WI38 (cell line): ENCODE data around the gene SDS.

ENCODE experiments used
- H3K4me3 ChIP-seq: 2 replicates; pipeline ENCODE4 v1.5.1; 2011; ENCODE audit warnings: low read depth, mild to moderate bottlenecking, control low read depth, low read length
- TF ChIP-seq, protein P1 (sequence below): IDR thresholded peaks from 2 replicates; pipeline ENCODE4 v1.5.1; 2012; ENCODE audit warnings: low read depth, mild to moderate bottlenecking, control low read depth, low read length

Gene SDS

DNA sequence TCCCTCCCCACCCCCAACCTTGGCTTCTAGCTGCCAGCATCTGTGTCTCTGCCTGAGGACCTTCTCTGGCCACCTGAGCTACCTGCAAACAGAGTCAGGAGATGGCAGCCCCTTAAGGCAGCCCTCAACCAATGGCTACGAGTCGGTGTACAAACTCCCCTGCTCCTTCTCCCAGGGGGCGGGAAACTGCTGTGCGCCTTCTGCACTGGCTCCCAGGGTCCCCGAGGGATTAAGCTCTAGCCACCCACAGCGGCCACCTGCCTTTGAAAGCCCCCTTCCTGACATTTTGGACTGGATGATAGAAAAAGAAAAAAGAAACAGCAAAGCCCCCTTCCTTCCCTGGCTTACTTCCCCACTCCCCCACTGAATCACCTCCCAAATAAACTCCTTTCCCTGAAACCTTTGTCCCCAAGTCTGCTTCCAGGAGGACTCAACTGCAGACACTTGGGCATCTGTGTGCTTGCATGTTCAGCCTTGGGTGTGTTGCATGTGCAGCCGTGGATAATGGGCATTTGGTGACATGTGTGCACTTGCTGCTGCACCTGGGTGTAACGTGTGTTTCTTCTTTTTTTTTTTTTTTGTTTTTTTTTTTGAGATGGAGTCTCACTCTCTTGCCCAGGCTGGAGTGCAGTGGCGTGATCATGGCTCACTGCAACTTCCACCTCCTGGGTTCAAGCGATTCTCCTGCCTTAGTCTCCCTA, 6.0 kb downstream of the SDS start:
- TF ChIP-seq, protein P1, sequence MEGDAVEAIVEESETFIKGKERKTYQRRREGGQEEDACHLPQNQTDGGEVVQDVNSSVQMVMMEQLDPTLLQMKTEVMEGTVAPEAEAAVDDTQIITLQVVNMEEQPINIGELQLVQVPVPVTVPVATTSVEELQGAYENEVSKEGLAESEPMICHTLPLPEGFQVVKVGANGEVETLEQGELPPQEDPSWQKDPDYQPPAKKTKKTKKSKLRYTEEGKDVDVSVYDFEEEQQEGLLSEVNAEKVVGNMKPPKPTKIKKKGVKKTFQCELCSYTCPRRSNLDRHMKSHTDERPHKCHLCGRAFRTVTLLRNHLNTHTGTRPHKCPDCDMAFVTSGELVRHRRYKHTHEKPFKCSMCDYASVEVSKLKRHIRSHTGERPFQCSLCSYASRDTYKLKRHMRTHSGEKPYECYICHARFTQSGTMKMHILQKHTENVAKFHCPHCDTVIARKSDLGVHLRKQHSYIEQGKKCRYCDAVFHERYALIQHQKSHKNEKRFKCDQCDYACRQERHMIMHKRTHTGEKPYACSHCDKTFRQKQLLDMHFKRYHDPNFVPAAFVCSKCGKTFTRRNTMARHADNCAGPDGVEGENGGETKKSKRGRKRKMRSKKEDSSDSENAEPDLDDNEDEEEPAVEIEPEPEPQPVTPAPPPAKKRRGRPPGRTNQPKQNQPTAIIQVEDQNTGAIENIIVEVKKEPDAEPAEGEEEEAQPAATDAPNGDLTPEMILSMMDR = no peak
- H3K4me3 ChIP-seq = no peak overlapping the region

DNA sequence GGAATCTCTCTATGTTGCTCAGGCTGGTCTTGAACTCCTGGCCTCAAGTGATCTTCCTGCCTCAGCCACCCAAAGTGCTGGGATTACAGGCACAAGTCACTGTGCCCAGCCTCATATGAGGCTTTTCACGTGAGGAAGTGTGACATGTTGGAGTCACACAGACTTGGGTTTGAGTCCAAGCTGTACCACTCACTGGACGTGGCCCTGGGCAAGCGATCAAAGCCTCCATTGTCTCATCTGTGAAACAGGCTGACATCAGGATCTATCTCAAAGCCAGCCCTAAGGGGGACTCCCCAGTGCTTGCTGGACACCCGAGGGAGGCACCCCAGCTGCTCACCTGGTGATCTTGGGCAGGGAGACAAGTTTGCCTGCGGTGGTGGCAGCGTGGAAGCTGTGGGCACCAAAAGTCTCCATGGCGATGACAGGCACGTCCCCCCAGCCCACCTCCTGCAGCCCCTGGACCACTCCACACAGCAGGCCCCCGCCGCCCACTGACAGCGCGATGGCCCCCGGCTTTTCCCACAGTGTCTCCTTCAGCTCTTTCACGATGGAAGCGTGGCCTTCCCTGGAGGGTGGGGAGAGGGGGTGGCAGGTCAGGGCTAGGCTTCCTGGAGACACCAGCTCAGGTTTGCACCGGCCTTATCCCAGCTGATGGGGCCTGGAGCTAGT, 6.7 kb downstream of the SDS start:
- TF ChIP-seq, protein P1 = no peak
- H3K4me3 ChIP-seq = no peak overlapping the region

GRCh38 chr12:113396200-113396599, 7.5 kb downstream of the SDS start:
- TF ChIP-seq, protein P1 = no peak
- H3K4me3 ChIP-seq = no peak overlapping the region

DNA sequence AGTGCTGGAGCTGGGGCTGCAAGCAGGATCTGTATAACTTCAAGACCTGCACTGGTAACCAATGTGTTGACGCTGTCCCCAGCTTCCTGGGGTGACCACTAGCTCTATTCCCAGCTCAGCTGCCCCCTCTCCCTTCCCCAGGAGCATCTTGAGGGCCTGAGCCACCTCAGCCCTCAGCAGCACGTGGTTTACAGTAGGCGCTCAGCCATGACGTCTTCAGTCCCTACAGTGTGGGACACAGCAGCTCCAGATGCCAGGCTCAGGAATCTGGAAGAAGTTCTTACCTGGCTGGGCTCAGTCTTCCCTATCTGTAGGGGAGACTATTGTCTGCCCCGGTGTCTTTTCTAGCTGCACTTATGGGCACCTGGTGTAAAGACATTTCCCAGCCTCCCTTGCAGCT, 8.6 kb downstream of the SDS start:
- no peak overlapping the region for H3K4me3 ChIP-seq
- TF ChIP-seq, protein P1 = no peak

GRCh38 chr12:113393749-113394148, 9.9 kb downstream of the SDS start:
- TF ChIP-seq, protein P1 = no peak

GRCh38 chr12:113392988-113393579, 10.6 kb downstream of the SDS start:
- TF ChIP-seq, protein P1 = no peak
- no peak overlapping the region for H3K4me3 ChIP-seq

More at GRCh38 chr12:113393749-113394148, 9.9 kb downstream of the SDS start:
- no peak overlapping the region for H3K4me3 ChIP-seq

GRCh38 chr12:113392520-113392919, 11.2 kb downstream of the SDS start:
- no peak overlapping the region for H3K4me3 ChIP-seq
- TF ChIP-seq, protein P1 = no peak
